Thyroid gland (tissue), 4 donors: ENCODE measurements around the gene FGD5. TPM values are rescaled to one million over a fixed set of nuclear protein-coding genes. Genes with fewer than 3 reads are reported as not detected.

Experiments
- DNase-seq, 2 donors: peaks; one replicate each; pipeline ENCODE4 v3.0.0-alpha.2; 2019
- H3K27ac ChIP-seq, 3 donors: fragments of 200-600 bp; sonication (generic); 1 replicate in 2 of 3; 2 replicates in 1 of 3; pipeline ENCODE4 v1.5.1; 2016 to 2019; ENCODE audit warnings: mild to moderate bottlenecking in 1 of 3, moderate library complexity in 1 of 3
- H3K27me3 ChIP-seq: fragments of 200-600 bp; sonication (generic); one replicate; pipeline ENCODE4 v1.5.1; 2019
- H3K36me3 ChIP-seq, 2 donors: fragments of 200-600 bp; sonication (generic); one replicate each; pipeline ENCODE4 v1.5.1; 2016 to 2019
- H3K4me1 ChIP-seq, 2 donors: fragments of 200-600 bp; sonication (generic); one replicate each; pipeline ENCODE4 v1.5.1; 2017 to 2019
- H3K4me3 ChIP-seq, 3 donors: fragments of 200-600 bp; sonication (generic); replicated peaks in 1 of 3; 1 replicate in 2 of 3; 2 replicates in 1 of 3; pipeline ENCODE4 v1.5.1; 2016; ENCODE audit warnings: mild to moderate bottlenecking in 1 of 3
- H3K9me3 ChIP-seq: fragments of 200-600 bp; sonication (generic); one replicate; pipeline ENCODE4 v1.5.1; 2017
- CTCF ChIP-seq, 6 experiments: fragments of 200-600 bp in 3 of 6; fragments of 450-650 bp in 3 of 6; sonication (generic) in 3 of 6; IDR thresholded peaks; one replicate each; pipeline ENCODE4 v1.5.1; 2016 to 2019; ENCODE audit warnings: antibody characterized with exemption in 6 of 6, mild to moderate bottlenecking in 2 of 6, inconsistent platforms in 1 of 6, moderate library complexity in 1 of 6
- POLR2A ChIP-seq, 2 donors: fragments of 450-650 bp; IDR thresholded peaks; one replicate each; pipeline ENCODE4 v1.6.1; 2017; ENCODE audit warnings: antibody characterized with exemption in 2 of 2, mild to moderate bottlenecking in 2 of 2, moderate library complexity in 1 of 2
- WGBS, 2 donors: methylation state at CpG; one replicate each; pipeline ENCODE4 v1.1.5; 2017; 5-methylcytosine and 5-hydroxymethylcytosine counted together
- intact Hi-C: fragments of 100-400 bp; cut with DNase I; formaldehyde crosslinking; loops from one replicate; pipeline ENCODE4 v1.15.1; 2023
- total RNA-seq, 4 donors: library from RNA; depleted of rRNA; stranded (reverse); fragments of >200 nt; gene quantifications; one replicate each; pipeline ENCODE4 v1.2.3, GENCODE V29; 2016

Gene FGD5
- total RNA-seq, 4 donors from 2014 or later, result 13.0 to 29.3 (median 17.4) TPM

DNA sequence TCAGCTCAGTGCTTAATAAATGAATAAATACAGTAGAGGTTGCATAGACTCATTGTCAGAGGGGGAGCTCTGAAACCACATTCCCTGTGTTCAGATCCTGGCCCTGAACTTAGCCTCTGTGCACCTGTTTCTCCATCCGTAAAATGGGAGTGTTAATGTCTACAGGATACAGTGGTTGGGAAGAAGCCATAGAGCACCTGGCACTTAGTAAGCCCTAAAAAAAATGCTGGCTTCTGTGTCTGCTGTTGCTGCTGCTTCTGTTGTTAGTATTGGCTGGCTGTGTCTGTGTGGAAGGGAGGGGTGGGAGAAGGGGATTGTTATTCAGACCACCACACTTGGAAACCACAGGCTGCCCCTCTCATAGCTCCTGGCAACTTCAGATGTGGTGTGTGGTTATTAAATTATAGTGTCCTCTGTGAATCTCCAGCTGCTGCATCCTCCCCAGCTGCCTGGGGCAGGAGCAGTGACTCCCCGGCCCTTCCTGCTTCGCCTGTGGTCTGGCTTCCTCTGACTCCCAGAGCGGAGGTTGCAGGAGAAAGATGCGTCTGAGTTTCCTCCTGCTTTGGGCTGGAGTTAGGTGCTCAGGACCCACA lies 31.0 kb downstream of the FGD5 start:
- WGBS, 2 donors, result 71 to 78% methylated on average over 5 of the region's 5 CpGs
- Histone ChIP-seq H3K4me1 (peaks cover 0 to 12% of the 10 kb centered on the region in 2 donors), H3K27me3 (no peaks in the 10 kb centered on the region), H3K36me3 (no peaks in the 10 kb centered on the region), H3K27ac (no peak overlapping the region), H3K4me3 (no peak overlapping the region), H3K9me3 (no peaks in the 10 kb centered on the region)
- intact Hi-C loops, result no loop called here
- no peak for DNase-seq
- TF ChIP-seq CTCF (IDR thresholded peaks at IDR 0.05), result no peak
- TF ChIP-seq POLR2A (IDR thresholded peaks at IDR 0.05), result no peak

DNA sequence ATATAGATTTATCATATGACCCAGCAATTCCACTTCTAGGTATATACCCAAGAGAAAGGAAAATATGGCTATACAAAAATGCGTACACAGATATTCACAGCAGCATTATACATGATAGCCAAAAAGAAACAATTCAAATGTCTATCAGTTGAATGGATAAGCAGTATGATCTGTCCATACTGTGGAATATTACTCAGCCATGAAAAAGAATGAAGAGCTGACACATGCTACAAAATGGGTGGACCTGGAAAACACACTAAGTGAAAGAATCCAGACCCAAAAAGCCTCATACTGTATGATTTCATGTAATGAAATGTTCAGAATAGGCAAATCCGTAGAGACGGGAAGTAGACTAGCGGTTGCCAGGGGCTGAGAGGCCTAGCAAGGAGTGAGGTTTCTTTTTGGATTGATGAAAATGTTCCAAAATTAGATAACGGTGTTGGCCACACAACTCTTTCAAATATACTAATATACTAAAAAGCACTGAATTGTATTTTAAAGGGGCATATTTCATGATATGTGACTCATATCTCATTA lies 33.4 kb downstream of the FGD5 start:
- no peaks in the 10 kb centered on the region for H3K27me3 ChIP-seq
- 85 to 86% methylated on average over 5 of the region's 5 CpGs for WGBS, 2 donors

GRCh38 chr3:14852717-14853116 lies 34.0 kb downstream of the FGD5 start:
- Histone ChIP-seq H3K27ac (no peak overlapping the region), H3K27me3 (no peaks in the 10 kb centered on the region), H3K36me3 (no peaks in the 10 kb centered on the region), H3K9me3 (no peaks in the 10 kb centered on the region), H3K4me1 (peaks cover 0 to 7% of the 10 kb centered on the region in 2 donors), H3K4me3 (no peak overlapping the region)
- TF ChIP-seq POLR2A (IDR thresholded peaks at IDR 0.05), result no peak
- no peak for TF ChIP-seq CTCF (IDR thresholded peaks at IDR 0.05)
- intact Hi-C loops, result no loop called here
- no peak for DNase-seq
- WGBS, 2 donors, result 43 to 52% methylated on average over 10 of the region's 10 CpGs

More for the DNA sequence above, 33.4 kb downstream of the FGD5 start:
- intact Hi-C loops, result no loop called here
- DNase-seq, result no peak
- H3K27ac ChIP-seq, result no peak overlapping the region
- H3K9me3 ChIP-seq, result no peaks in the 10 kb centered on the region
- H3K4me1 ChIP-seq, result peaks cover 0 to 12% of the 10 kb centered on the region in 2 donors
- no peak overlapping the region for H3K4me3 ChIP-seq
- TF ChIP-seq CTCF (IDR thresholded peaks at IDR 0.05) (no peak), POLR2A (IDR thresholded peaks at IDR 0.05) (no peak)
- no peaks in the 10 kb centered on the region for H3K36me3 ChIP-seq

DNA sequence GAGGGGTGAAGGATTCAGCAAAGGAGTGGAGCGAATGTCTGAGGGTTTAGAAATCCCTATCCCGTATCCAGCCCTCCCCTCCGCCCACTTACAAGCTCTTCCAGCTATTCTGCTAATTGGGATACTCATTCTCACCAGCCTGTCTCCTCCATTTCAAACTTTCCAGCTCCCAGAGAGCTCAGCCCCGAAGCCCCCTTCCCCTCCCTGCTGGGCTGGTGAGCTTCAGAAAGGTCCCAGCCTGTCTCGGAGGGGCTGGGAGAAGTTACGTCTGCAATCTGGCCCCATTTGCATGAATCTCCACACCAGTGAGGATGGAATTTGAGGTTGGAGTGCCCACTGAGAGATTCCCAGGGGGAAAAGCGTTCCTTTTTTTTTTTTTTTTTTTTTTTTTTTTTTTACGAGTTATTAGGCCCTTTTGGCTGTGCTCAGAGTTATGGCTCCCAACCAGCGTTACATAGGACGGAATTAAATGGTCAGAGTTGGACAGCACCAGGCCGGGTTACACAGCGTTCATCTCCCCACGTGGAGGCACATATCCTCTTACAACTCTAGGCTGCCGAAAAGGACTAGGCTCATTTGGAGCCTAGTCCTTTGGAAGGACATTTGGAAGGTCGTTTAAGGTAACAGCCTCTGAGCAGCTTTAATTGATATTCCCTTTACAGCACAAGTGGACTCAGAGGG lies 34.6 kb downstream of the FGD5 start:
- WGBS, 2 donors, result 35 to 48% methylated on average over 15 of the region's 15 CpGs
- H3K27ac ChIP-seq, result no peak overlapping the region
- intact Hi-C loops, result no loop called here

More for the DNA sequence above, 34.6 kb downstream of the FGD5 start:
- H3K9me3 ChIP-seq, result no peaks in the 10 kb centered on the region
- H3K36me3 ChIP-seq, result no peaks in the 10 kb centered on the region
- DNase-seq, result no peak
- peaks cover 0 to under 1% of the 10 kb centered on the region in 2 donors for H3K4me1 ChIP-seq
- H3K4me3 ChIP-seq, result no peak overlapping the region
- no peaks in the 10 kb centered on the region for H3K27me3 ChIP-seq
- no peak for TF ChIP-seq POLR2A (IDR thresholded peaks at IDR 0.05)
- TF ChIP-seq CTCF (IDR thresholded peaks at IDR 0.05), result no peak
